HCT116 (cell line): Measurements from ENCODE around the gene MEI1. TPM values are rescaled to one million over a fixed set of nuclear protein-coding genes. Genes with fewer than 3 reads are reported as not detected.

Experiments used
- ATAC-seq: fragments of 200-7000 bp; cut with Tn5 transposase; 2 replicates; pipeline ENCODE4 v1.9.1; 2020; ENCODE audit warnings: mild to moderate bottlenecking, moderate library complexity
- BruUV-seq: library from RNA; stranded (reverse); fragments of 400-500 nt; replicated peaks from 2 replicates; lab custom pipeline; 2021; lab: Mats Ljungman, UMichigan
- CTCF ChIA-PET: fragments of 300-600 bp; sonication (Branson Sonifier 250); formaldehyde crosslinking; loops from one replicate; lab custom pipeline; 2021; ENCODE audit warnings: antibody characterized with exemption; lab: Charles Lee
- POLR2A ChIA-PET: fragments of 300-600, 350-600 bp; sonication (Branson Sonifier 250); formaldehyde crosslinking; loops from one replicate; lab custom pipeline; 2021; ENCODE audit warnings: antibody characterized with exemption; lab: Charles Lee
- RAD21 ChIA-PET, 2 experiments: fragments of 300-600 bp; sonication (Branson Sonifier 250); formaldehyde crosslinking; loops; one replicate each; lab custom pipeline; 2023; ENCODE audit warnings: low total read pairs in 2 of 2; ENCODE audit not compliant: uncharacterized antibody in 2 of 2, unreplicated experiment in 2 of 2, low non-redundant PET in 1 of 2; lab: Charles Lee
- DNase-seq: peaks from one replicate; pipeline ENCODE4 v3.0.0-alpha.2; 2010; ENCODE audit warnings: low read depth, low spot score
- H2AFZ ChIP-seq: fragments of 200-600 bp; shearing (Covaris generic), sonication (generic); 2 replicates; pipeline ENCODE4 v1.6.1; 2017; ENCODE audit warnings: low read depth, mixed run types, mixed read lengths, antibody characterized with exemption, low read length; ENCODE audit not compliant: poor library complexity, severe bottlenecking
- H3K27ac ChIP-seq: 2 replicates; pipeline ENCODE4 v1.5.1; 2012; ENCODE audit warnings: low read depth, low read length
- H3K27me3 ChIP-seq: fragments of 200-600 bp; sonication (generic); 2 replicates; pipeline ENCODE4 v1.6.1; 2016; ENCODE audit warnings: mixed run types, low read length, mixed read lengths; ENCODE audit not compliant: insufficient read depth
- H3K36me3 ChIP-seq, 2 experiments: fragments of 200-500 bp in 1 of 2; fragments of 200-600 bp in 1 of 2; sonication (Bioruptor generic) in 1 of 2; sonication (generic) in 1 of 2; 2 replicates each; pipeline versions ENCODE4 v1.5.1 to v1.6.1; 2014 to 2016; ENCODE audit warnings: low read length in 2 of 2, inconsistent platforms in 1 of 2, mixed read lengths in 1 of 2, mixed run types in 1 of 2; ENCODE audit not compliant: insufficient read depth in 2 of 2, control insufficient read depth in 1 of 2
- H3K4me1 ChIP-seq, 2 experiments: fragments of 200-600 bp in 1 of 2; sonication (generic) in 1 of 2; 2 replicates each; pipeline versions ENCODE4 v1.5.1 to v1.6.1; 2012 to 2017; ENCODE audit warnings: low read length in 2 of 2, inconsistent platforms in 1 of 2, mild to moderate bottlenecking in 1 of 2, mixed read lengths in 1 of 2, mixed run types in 1 of 2, moderate library complexity in 1 of 2; ENCODE audit not compliant: insufficient read depth in 2 of 2, control insufficient read depth in 1 of 2
- H3K4me2 ChIP-seq: fragments of 200-600 bp; sonication (generic); 2 replicates; pipeline ENCODE4 v1.6.1; 2017; ENCODE audit warnings: mixed run types, low read length, mixed read lengths
- H3K4me3 ChIP-seq, 2 experiments: fragments of 200-600 bp in 1 of 2; sonication (generic) in 1 of 2; replicated peaks in 1 of 2; 2 replicates each; pipeline ENCODE4 v1.5.1; 2011 to 2016; ENCODE audit warnings: low read length in 2 of 2, control low read depth in 1 of 2, low read depth in 1 of 2, mild to moderate bottlenecking in 1 of 2, mixed read lengths in 1 of 2, mixed run types in 1 of 2
- H3K79me2 ChIP-seq: fragments of 200-600 bp; sonication (generic); 2 replicates; pipeline ENCODE4 v1.6.1; 2017; ENCODE audit warnings: mild to moderate bottlenecking, mixed run types, low read length, moderate library complexity, mixed read lengths; ENCODE audit not compliant: insufficient read depth
- H3K9ac ChIP-seq: fragments of 200-600 bp; sonication (generic); 2 replicates; pipeline ENCODE4 v1.6.1; 2016; ENCODE audit warnings: low read length, mixed read lengths
- H3K9me2 ChIP-seq: fragments of 200-600 bp; sonication (generic), shearing (Covaris generic); 2 replicates; pipeline ENCODE4 v1.6.1; 2017; ENCODE audit warnings: mixed run types, mild to moderate bottlenecking, moderate library complexity; ENCODE audit not compliant: insufficient read depth
- H3K9me3 ChIP-seq, 2 experiments: fragments of 200-500 bp in 1 of 2; fragments of 200-600 bp in 1 of 2; sonication (Bioruptor generic) in 1 of 2; sonication (generic) in 1 of 2; 2 replicates each; pipeline ENCODE4 v1.6.1; 2014 to 2017; ENCODE audit warnings: low read length in 2 of 2, mixed read lengths in 2 of 2, inconsistent platforms in 1 of 2, low read depth in 1 of 2, mild to moderate bottlenecking in 1 of 2, mixed run types in 1 of 2, moderate library complexity in 1 of 2; ENCODE audit not compliant: control insufficient read depth in 1 of 2, insufficient read depth in 1 of 2
- H4K20me1 ChIP-seq: fragments of 200-600 bp; sonication (generic), shearing (Covaris generic); 2 replicates; pipeline ENCODE4 v1.6.1; 2017; ENCODE audit warnings: mixed run types, mild to moderate bottlenecking, moderate library complexity; ENCODE audit not compliant: insufficient read depth
- ATF3 ChIP-seq: IDR thresholded peaks from 2 replicates; pipeline ENCODE4 v1.6.1; 2012
- EZH2 ChIP-seq: fragments of 200-600 bp; sonication (generic); IDR thresholded peaks from 2 replicates; pipeline ENCODE4 v1.6.1; 2017; ENCODE audit warnings: antibody characterized with exemption, mixed run types
- POLR2A ChIP-seq: IDR thresholded peaks from 2 replicates; pipeline ENCODE4 v1.7.0; 2011; ENCODE audit warnings: borderline replicate concordance; ENCODE audit not compliant: insufficient read depth, insufficient read length; ENCODE audit errors: extremely low read depth
- ZBTB33 ChIP-seq: IDR thresholded peaks from 2 replicates; pipeline ENCODE4 v1.6.1; 2011; ENCODE audit warnings: mild to moderate bottlenecking, low read length, moderate library complexity; ENCODE audit not compliant: insufficient replicate concordance; ENCODE audit errors: extremely low read depth
- intact Hi-C: fragments of 100-400 bp; cut with micrococcal nuclease; formaldehyde crosslinking; loops from 2 replicates; pipeline ENCODE4 v1.10.0; 2022
- total RNA-seq: library from RNA; stranded (reverse); gene quantifications from one replicate; pipeline ENCODE4 v1.2.1, GENCODE V29; 2021; ENCODE audit not compliant: unreplicated experiment

The MEI1 gene
- total RNA-seq, 1 experiment from 2014 or later: 0.64 TPM

- Histone ChIP-seq H3K4me1 (peaks cover 5 to 10% of the 10 kb centered on the region in 2 experiments; a peak in 3 of 4 replicates), H3K9ac (no peak overlapping the region), H3K27ac (no peak overlapping the region), H3K9me3 (no peaks in the 10 kb centered on the region), H3K79me2 (peaks cover 4% of the 10 kb centered on the region; the same call in 1 of the 2 replicates), H3K4me2 (peak overlapping the region; percentile 26; the same call in 1 of the 2 replicates), H3K9me2 (no peaks in the 10 kb centered on the region), H3K27me3 (no peaks in the 10 kb centered on the region), H4K20me1 (no peaks in the 10 kb centered on the region), H2AFZ (no peak overlapping the region), H3K4me3 (no peak overlapping the region), H3K36me3 (peaks cover 0 to 5% of the 10 kb centered on the region in 2 experiments; a peak in 3 of 4 replicates)
- CTCF ChIA-PET: interaction anchor here (0.6 to 1.4 kb wide), 6 partner anchors 11 to 622 kb away, joined by 3 to 7 read pairs (median 4); partner anchors contain the start of gene SREBF2
- DNase-seq (no peak), ATAC-seq (no peak)
- TF ChIP-seq ZBTB33: no peak
- no peak for TF ChIP-seq EZH2
- no peak for TF ChIP-seq ATF3
- no peak for TF ChIP-seq POLR2A
- intact Hi-C loops: no loop called here
- RAD21 ChIA-PET: interaction anchor here in 1 of 2 experiments (1.1 kb wide), 1 partner anchor 124 kb away, joined by 4 read pairs; no protein-coding TSS in a partner anchor
- POLR2A ChIA-PET: no interaction called here
- BruUV-seq: no TSS peak
These were observed 122.4 kb downstream of the MEI1 start for GRCh38 chr22:41821471-41822316.
